Adrenal gland (tissue), 5 donors: ENCODE data around the gene FYN.

ENCODE experiments used
- POLR2A ChIP-seq, 2 donors: fragments of 450-650 bp; IDR thresholded peaks; one replicate each; pipeline ENCODE4 v1.6.1; 2017; ENCODE audit warnings: antibody characterized with exemption in 2 of 2, mild to moderate bottlenecking in 2 of 2, moderate library complexity in 1 of 2
- TF ChIP-seq, protein P1 (sequence below), 6 experiments: fragments of 450-650 bp in 4 of 6; fragments of 200-600 bp in 2 of 6; sonication (generic) in 1 of 6; IDR thresholded peaks; 1 replicate in 5 of 6; 2 replicates in 1 of 6; pipeline versions ENCODE4 v1.5.1 to v1.8.0; 2016 to 2021; ENCODE audit warnings: antibody characterized with exemption in 6 of 6, mild to moderate bottlenecking in 2 of 6, moderate library complexity in 1 of 6
- donor health status: DM: no; HTN: no; CAD: no.

GRCh38 chr6:111861431-111861885 lies 11.8 kb downstream of the FYN start:
- TF ChIP-seq, protein P1, sequence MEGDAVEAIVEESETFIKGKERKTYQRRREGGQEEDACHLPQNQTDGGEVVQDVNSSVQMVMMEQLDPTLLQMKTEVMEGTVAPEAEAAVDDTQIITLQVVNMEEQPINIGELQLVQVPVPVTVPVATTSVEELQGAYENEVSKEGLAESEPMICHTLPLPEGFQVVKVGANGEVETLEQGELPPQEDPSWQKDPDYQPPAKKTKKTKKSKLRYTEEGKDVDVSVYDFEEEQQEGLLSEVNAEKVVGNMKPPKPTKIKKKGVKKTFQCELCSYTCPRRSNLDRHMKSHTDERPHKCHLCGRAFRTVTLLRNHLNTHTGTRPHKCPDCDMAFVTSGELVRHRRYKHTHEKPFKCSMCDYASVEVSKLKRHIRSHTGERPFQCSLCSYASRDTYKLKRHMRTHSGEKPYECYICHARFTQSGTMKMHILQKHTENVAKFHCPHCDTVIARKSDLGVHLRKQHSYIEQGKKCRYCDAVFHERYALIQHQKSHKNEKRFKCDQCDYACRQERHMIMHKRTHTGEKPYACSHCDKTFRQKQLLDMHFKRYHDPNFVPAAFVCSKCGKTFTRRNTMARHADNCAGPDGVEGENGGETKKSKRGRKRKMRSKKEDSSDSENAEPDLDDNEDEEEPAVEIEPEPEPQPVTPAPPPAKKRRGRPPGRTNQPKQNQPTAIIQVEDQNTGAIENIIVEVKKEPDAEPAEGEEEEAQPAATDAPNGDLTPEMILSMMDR (IDR thresholded peaks at IDR 0.05) = no peak
- TF ChIP-seq POLR2A (IDR thresholded peaks at IDR 0.05) = no peak
